Daoy (cell line): ENCODE results near the gene MST1. TPM values are rescaled to one million over a fixed set of nuclear protein-coding genes. Genes with fewer than 3 reads are reported as not detected.

Experiments
- DNase-seq: peaks from one replicate; pipeline ENCODE4 v3.0.0-alpha.2; 2015; ENCODE audit warnings: low read depth
- total RNA-seq: library from RNA; depleted of rRNA; stranded (reverse); fragments of >200 nt; shearing (Covaris generic); gene quantifications from 2 replicates; pipeline ENCODE4 v1.2.3, GENCODE V29; 2014; rRNA removed

MST1 gene
- total RNA-seq, 1 experiment from 2014 or later = 0.63 TPM

GRCh38 chr3:49634736-49635135, 54.5 kb downstream of the MST1 start:
- DNase-seq = no peak

Other genes with a start within 250 kb of the MST1 start
- 20.8 and 27.7 TPM in 2 replicates for gene DAG1, start 219.2 kb downstream of the MST1 start, total RNA-seq
- 0.18 and 0.29 TPM in 2 replicates for gene BSN, start 135.0 kb downstream of the MST1 start, total RNA-seq
- gene APEH, start 15.1 kb downstream of the MST1 start, total RNA-seq = 59.1 and 64.5 TPM in 2 replicates
- 16.6 and 17.1 TPM in 2 replicates for gene RNF123, start 83 bp upstream of the MST1 start, total RNA-seq
- 0.63 and 1.6 TPM in 2 replicates for gene AMIGO3, start 30.2 kb upstream of the MST1 start, total RNA-seq
- gene GMPPB, start 34.5 kb upstream of the MST1 start, total RNA-seq = 30.8 and 42.0 TPM in 2 replicates
- gene IP6K1, start 97.1 kb upstream of the MST1 start, total RNA-seq = 12.6 and 17.7 TPM in 2 replicates
- not detected in 2 replicates for gene CDHR4, start 110.4 kb upstream of the MST1 start, total RNA-seq
- gene INKA1, start 113.8 kb upstream of the MST1 start, total RNA-seq = not detected in 2 replicates
- 5.1 and 6.8 TPM in 2 replicates for gene UBA7, start 124.5 kb upstream of the MST1 start, total RNA-seq
- gene TRAIP, start 167.1 kb upstream of the MST1 start, total RNA-seq = 6.6 and 10.4 TPM in 2 replicates
- gene CAMKV, start 180.4 kb upstream of the MST1 start, total RNA-seq = 0.34 TPM in 1 of 2 replicates, not detected in the other
- not detected in 2 replicates for gene MST1R, start 214.4 kb upstream of the MST1 start, total RNA-seq
- 7.9 and 14.1 TPM in 2 replicates for gene MON1A, start 240.3 kb upstream of the MST1 start, total RNA-seq